Measurements from ENCODE around the gene MTHFSD.

The MTHFSD gene

DNA sequence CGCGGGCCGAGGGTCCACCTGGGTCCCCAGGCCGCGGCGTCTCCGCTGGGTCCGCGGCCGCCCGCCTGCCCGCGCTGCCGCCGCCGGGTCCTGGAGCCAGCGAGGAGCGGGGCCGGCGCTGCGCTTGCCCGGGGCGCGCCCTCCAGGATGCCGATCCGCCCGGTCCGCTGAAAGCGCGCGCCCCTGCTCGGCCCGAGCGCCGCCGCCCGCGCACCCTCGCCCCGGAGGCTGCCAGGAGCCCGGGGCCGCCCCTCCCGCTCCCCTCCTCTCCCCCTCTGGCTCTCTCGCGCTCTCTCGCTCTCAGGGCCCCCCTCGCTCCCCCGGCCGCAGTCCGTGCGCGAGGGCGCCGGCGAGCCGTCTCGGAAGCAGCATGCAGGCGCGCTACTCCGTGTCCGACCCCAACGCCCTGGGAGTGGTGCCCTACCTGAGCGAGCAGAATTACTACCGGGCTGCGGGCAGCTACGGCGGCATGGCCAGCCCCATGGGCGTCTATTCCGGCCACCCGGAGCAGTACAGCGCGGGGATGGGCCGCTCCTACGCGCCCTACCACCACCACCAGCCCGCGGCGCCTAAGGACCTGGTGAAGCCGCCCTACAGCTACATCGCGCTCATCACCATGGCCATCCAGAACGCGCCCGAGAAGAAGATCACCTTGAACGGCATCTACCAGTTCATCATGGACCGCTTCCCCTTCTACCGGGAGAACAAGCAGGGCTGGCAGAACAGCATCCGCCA is 12.1 kb upstream of the MTHFSD start:
- H3K4me3 ChIP-seq (ENCODE audit: low read depth, low read length) = peak overlapping the region; percentile 85
- no peak for TF ChIP-seq CTCF (IDR thresholded peaks at IDR 0.05; ENCODE audit: low read depth, low read length)

- no peak for TF ChIP-seq CTCF (IDR thresholded peaks at IDR 0.05; ENCODE audit: low read depth, low read length)
- peak within 1 kb of the TSS; percentile 85 for H3K4me3 ChIP-seq (ENCODE audit: low read depth, low read length)
Observed at GRCh38 chr16:86566601-86566965, 11.5 kb upstream of the MTHFSD start, which contains the start of gene FOXC2. Gene FOXC2 (plus strand): TSS chr16:86566829. CDS start chr16:86567336, 507 bp downstream.

DNA sequence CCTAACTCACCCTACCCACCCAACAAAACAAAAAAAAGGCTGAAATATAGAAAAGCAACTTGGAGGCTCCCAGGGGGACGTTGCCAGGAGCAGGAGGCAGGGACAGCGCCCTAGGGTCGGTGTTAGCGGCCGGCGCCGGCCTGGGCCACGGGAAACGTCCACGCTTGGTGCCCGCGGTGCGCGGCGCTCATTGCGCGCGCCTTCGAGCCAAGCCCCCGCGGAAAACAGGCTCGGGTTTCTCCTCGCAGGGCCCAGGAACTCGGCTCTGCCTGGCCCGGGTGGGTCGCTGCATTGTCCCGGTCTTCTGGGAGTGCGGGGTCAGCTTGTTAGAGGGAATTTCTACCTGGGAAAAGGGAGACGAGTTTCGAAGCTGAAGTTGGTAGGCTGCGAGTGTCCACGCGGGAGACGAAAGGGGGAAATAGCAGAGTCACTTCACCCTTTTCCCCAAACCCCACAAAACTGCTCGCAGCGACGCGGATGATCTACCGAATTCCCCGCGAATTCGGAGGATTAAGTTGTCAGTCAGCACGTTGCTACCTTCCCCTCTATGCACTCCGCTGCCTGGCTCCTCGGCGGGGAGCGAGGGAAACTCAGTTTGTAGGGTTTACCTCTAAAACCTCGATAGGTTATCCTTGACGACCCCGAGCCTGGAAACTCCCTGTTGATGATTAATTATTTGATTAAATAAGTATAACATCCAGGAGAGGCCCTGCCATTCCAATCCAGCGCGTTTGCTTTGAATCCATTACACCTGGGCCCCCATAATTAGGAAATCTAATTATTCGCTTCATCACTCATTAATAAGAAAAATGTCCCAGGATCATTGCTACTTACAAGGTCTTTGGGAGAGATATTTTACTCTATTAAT is 10.8 kb upstream of the MTHFSD start:
- H3K4me3 ChIP-seq (ENCODE audit: low read depth, low read length) = peak overlapping the region; percentile 85; the same call in 1 of the 2 replicates
- TF ChIP-seq CTCF (IDR thresholded peaks at IDR 0.05; ENCODE audit: low read depth, low read length) = no peak

DNA sequence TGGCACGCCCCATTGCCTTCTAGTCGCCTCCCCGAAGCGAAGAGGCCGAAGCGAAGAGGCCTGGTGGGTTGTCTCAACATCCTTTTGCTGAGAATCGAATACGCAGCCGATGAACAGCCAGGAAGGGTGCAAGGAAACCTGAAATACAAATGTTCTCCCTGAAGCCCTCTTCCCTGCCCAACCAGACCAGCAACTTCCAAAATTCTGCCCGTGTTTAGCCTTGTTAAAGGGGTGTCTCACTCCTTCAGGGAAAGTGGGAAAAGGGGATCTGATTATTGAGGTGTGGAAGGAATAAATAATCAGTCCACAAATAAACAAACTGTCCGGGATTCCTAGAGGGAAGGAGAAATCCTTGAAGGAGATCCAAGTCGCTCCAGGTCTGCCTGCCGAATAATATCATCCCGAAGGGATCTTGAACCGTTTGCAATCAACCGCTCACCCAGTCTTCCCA is 10.2 kb upstream of the MTHFSD start:
- no peak for TF ChIP-seq CTCF (IDR thresholded peaks at IDR 0.05; ENCODE audit: low read depth, low read length)
- no peak overlapping the region for H3K4me3 ChIP-seq (ENCODE audit: low read depth, low read length)

GRCh38 chr16:86563469-86564345 is 8.7 kb upstream of the MTHFSD start:
- H3K4me3 ChIP-seq (ENCODE audit: low read depth, low read length) = peak overlapping the region; percentile 47
- peak; percentile 100 for TF ChIP-seq CTCF (IDR thresholded peaks at IDR 0.05; ENCODE audit: low read depth, low read length)

GRCh38 chr16:86562356-86562755 is 7.3 kb upstream of the MTHFSD start:
- no peak for TF ChIP-seq CTCF (IDR thresholded peaks at IDR 0.05; ENCODE audit: low read depth, low read length)

More at GRCh38 chr16:86562356-86562755, 7.3 kb upstream of the MTHFSD start:
- H3K4me3 ChIP-seq (ENCODE audit: low read depth, low read length) = no peak overlapping the region

Data from WI38 (cell line).